ENCODE data around the gene GPX4. TPM values are rescaled to one million over a fixed set of nuclear protein-coding genes. Genes with fewer than 3 reads are reported as not detected.

Gene GPX4
- total and polyA plus RNA-seq, 12 donors, result 332 to 1,424 (median 704) TPM

GRCh38 chr19:1069009-1069779 lies 34.6 kb upstream of the GPX4 start:
- TF ChIP-seq POLR2A (IDR thresholded peaks at IDR 0.05) (no peak), CTCF (IDR thresholded peaks at IDR 0.05) (no peak)
- Histone ChIP-seq H3K4me1 (replicated peaks in 1 of 2) (peaks cover 0 to 28% of the 10 kb centered on the region in 2 donors), H3K4me3 (no peak overlapping the region), H3K9me3 (replicated peaks in 1 of 3) (no peaks in the 10 kb centered on the region), H3K36me3 (replicated peaks in 1 of 2) (no peaks in the 10 kb centered on the region), H3K27ac (peak overlapping the region in 3 of 5 donors; percentile 10 to 75 (median 49)), H3K27me3 (peaks cover 53% of the 10 kb centered on the region)
- WGBS, 4 donors, result 34 to 59% (median 49%) methylated on average over 21 to 25 of the region's 25 CpGs
- DNase-seq, result peak; percentile 50 to 80 (median 66)
- intact Hi-C loops (cut with DNase I), result no loop called here

- Histone ChIP-seq H3K27ac (no peak overlapping the region), H3K4me1 (replicated peaks in 1 of 2) (peaks cover 0 to 20% of the 10 kb centered on the region in 2 donors), H3K9me3 (replicated peaks in 1 of 3) (no peaks in the 10 kb centered on the region), H3K4me3 (no peak overlapping the region), H3K27me3 (peaks cover 53% of the 10 kb centered on the region), H3K36me3 (replicated peaks in 1 of 2) (no peaks in the 10 kb centered on the region)
- 17 to 23% (median 21%) methylated on average over 21 of the region's 21 CpGs for WGBS, 4 donors
- intact Hi-C loops (cut with DNase I), result no loop called here
- no peak for DNase-seq
- TF ChIP-seq CTCF (IDR thresholded peaks at IDR 0.05) (no peak), POLR2A (IDR thresholded peaks at IDR 0.05) (no peak)
Measured at GRCh38 chr19:1070576-1070930, 33.2 kb upstream of the GPX4 start.

- 26 to 58% (median 28%) methylated on average over 21 to 99 of the region's 99 CpGs for WGBS, 4 donors
- peaks cover 53% of the 10 kb centered on the region for H3K27me3 ChIP-seq
- no peaks in the 10 kb centered on the region for H3K36me3 ChIP-seq (replicated peaks in 1 of 2)
- no peak overlapping the region for H3K27ac ChIP-seq
- peaks cover 0 to 20% of the 10 kb centered on the region in 2 donors for H3K4me1 ChIP-seq (replicated peaks in 1 of 2)
- intact Hi-C loops (cut with DNase I), result no loop called here
- H3K9me3 ChIP-seq (replicated peaks in 1 of 3), result no peaks in the 10 kb centered on the region
- TF ChIP-seq CTCF (IDR thresholded peaks at IDR 0.05), result no peak
- TF ChIP-seq POLR2A (IDR thresholded peaks at IDR 0.05), result no peak
- H3K4me3 ChIP-seq, result no peak overlapping the region
- peak in 1 of 7 donors; percentile 22 for DNase-seq
Measured at GRCh38 chr19:1070931-1071791, 32.6 kb upstream of the GPX4 start.

GRCh38 chr19:1072371-1073015 lies 31.3 kb upstream of the GPX4 start:
- H3K4me1 ChIP-seq (replicated peaks in 1 of 2), result peaks cover 0 to 9% of the 10 kb centered on the region in 2 donors
- no peak for DNase-seq
- H3K9me3 ChIP-seq (replicated peaks in 1 of 3), result no peaks in the 10 kb centered on the region
- 71 to 85% (median 79%) methylated on average over 7 to 11 of the region's 11 CpGs for WGBS, 4 donors
- TF ChIP-seq CTCF (IDR thresholded peaks at IDR 0.05) (no peak), POLR2A (IDR thresholded peaks at IDR 0.05) (no peak)
- no peaks in the 10 kb centered on the region for H3K36me3 ChIP-seq (replicated peaks in 1 of 2)
- H3K4me3 ChIP-seq, result no peak overlapping the region
- intact Hi-C loops (cut with DNase I), result no loop called here
- H3K27ac ChIP-seq, result no peak overlapping the region
- H3K27me3 ChIP-seq, result peaks cover 40% of the 10 kb centered on the region
